Lower leg skin (tissue), 3 donors: Measurements from ENCODE around the gene KRTAP9-6.
"Not testable (repeated sequence)": the region's sequence is repeated elsewhere in the genome, so short reads cannot be mapped to it uniquely, and the experiment has no call there.

Source experiments
- CTCF ChIP-seq, 3 donors: fragments of 450-650 bp; IDR thresholded peaks; one replicate each; pipeline ENCODE4 v1.5.1; 2016; ENCODE audit warnings: antibody characterized with exemption in 3 of 3, mild to moderate bottlenecking in 3 of 3, moderate library complexity in 2 of 3
- POLR2A ChIP-seq, 2 donors: fragments of 450-650 bp; IDR thresholded peaks; one replicate each; pipeline ENCODE4 v1.6.1; 2016 to 2017; ENCODE audit warnings: antibody characterized with exemption in 2 of 2, mild to moderate bottlenecking in 1 of 2, moderate library complexity in 1 of 2

GRCh38 chr17:41232399-41233105, 32.6 kb upstream of the KRTAP9-6 start, which contains the start of gene KRTAP9-3:
- not testable (repeated sequence) for TF ChIP-seq POLR2A, CTCF (IDR thresholded peaks at IDR 0.05)
